ENCODE data around the gene CCDC136. TPM values are rescaled to one million over a fixed set of nuclear protein-coding genes. Genes with fewer than 3 reads are reported as not detected.
A peak's percentile ranks its signal among the peaks of the same experiment; 100 is the strongest.

Gene CCDC136
- total RNA-seq, 4 donors from 2014 or later: 0.61 to 15.8 (median 9.3) TPM

DNA sequence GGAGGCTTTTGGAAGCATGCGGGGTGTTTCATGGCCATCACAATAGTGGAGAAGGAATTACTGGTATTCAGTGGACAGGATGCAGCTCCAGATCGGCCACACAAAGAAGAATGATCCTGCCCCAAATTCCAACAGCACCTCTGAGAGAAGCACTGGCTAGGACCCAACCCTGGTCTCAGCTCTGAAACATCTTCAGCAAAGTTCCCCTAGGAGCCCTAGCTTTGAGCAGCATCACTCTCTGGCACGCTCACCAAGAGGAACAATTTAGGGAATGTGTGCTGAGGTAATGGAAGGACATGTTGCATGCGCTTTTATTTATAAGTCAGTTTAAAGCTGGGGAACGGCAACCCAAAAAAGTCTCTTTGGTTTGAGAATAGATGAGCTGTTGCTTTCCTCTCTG lies 10.6 kb upstream of the CCDC136 start:
- in situ Hi-C loops (cut with MboI; ENCODE audit: low sequenced_read_pairs in 4 of 4): loop anchor here in 2 of 4 donors (10.0 to 25.0 kb wide), 2 partner anchors 94 to 106 kb away; no protein-coding TSS in a partner anchor
- TF ChIP-seq, protein P1, sequence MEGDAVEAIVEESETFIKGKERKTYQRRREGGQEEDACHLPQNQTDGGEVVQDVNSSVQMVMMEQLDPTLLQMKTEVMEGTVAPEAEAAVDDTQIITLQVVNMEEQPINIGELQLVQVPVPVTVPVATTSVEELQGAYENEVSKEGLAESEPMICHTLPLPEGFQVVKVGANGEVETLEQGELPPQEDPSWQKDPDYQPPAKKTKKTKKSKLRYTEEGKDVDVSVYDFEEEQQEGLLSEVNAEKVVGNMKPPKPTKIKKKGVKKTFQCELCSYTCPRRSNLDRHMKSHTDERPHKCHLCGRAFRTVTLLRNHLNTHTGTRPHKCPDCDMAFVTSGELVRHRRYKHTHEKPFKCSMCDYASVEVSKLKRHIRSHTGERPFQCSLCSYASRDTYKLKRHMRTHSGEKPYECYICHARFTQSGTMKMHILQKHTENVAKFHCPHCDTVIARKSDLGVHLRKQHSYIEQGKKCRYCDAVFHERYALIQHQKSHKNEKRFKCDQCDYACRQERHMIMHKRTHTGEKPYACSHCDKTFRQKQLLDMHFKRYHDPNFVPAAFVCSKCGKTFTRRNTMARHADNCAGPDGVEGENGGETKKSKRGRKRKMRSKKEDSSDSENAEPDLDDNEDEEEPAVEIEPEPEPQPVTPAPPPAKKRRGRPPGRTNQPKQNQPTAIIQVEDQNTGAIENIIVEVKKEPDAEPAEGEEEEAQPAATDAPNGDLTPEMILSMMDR (IDR thresholded peaks at IDR 0.05 in 4 of 5, conservative IDR thresholded peaks at IDR 0.05 in 1 of 5): no peak
- TF ChIP-seq POLR2A (IDR thresholded peaks at IDR 0.05): no peak
- no peaks in the 10 kb centered on the region for H3K27me3 ChIP-seq
- H3K4me1 ChIP-seq: no peaks in the 10 kb centered on the region
- no peak overlapping the region for H3K4me3 ChIP-seq
- no peak overlapping the region for H3K27ac ChIP-seq
- H3K9me3 ChIP-seq: no peaks in the 10 kb centered on the region
- ATAC-seq: peak; percentile 49
- intact Hi-C loops (cut with DNase I; ENCODE audit: low total_unique reads): no loop called here
- peak in 1 of 2 donors; percentile 51 for DNase-seq
- H3K36me3 ChIP-seq: no peaks in the 10 kb centered on the region

DNA sequence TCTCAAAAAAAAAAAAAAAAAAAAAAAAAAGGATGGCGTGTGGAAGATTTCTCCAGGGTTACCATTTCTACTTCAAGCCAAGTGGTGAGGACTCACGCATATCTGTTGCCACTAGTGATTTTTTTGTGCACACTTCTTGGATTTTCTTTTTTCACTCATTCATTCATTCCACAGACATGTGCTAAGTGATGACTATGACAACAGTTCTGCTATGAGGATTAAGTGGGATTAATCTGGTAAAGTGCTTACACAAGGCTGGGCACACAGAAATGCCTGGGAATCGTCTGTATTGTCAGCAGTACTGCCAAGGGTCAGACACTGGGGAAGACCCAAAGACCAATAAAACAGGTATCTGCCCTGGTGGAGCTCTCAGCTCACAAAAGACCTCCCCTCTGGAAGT lies 9.9 kb upstream of the CCDC136 start:
- ATAC-seq (no peak), DNase-seq (no peak)
- H3K27ac ChIP-seq: no peak overlapping the region
- H3K36me3 ChIP-seq: no peaks in the 10 kb centered on the region
- H3K4me1 ChIP-seq: no peaks in the 10 kb centered on the region
- no peak overlapping the region for H3K4me3 ChIP-seq
- TF ChIP-seq, protein P1 (IDR thresholded peaks at IDR 0.05 in 4 of 5, conservative IDR thresholded peaks at IDR 0.05 in 1 of 5): no peak
- TF ChIP-seq POLR2A (IDR thresholded peaks at IDR 0.05): no peak
- in situ Hi-C loops (cut with MboI; ENCODE audit: low sequenced_read_pairs in 4 of 4): loop anchor here in 2 of 4 donors (10.0 to 25.0 kb wide), 2 partner anchors 93 to 105 kb away; no protein-coding TSS in a partner anchor
- H3K9me3 ChIP-seq: no peaks in the 10 kb centered on the region
- intact Hi-C loops (cut with DNase I; ENCODE audit: low total_unique reads): no loop called here
- H3K27me3 ChIP-seq: no peaks in the 10 kb centered on the region

DNA sequence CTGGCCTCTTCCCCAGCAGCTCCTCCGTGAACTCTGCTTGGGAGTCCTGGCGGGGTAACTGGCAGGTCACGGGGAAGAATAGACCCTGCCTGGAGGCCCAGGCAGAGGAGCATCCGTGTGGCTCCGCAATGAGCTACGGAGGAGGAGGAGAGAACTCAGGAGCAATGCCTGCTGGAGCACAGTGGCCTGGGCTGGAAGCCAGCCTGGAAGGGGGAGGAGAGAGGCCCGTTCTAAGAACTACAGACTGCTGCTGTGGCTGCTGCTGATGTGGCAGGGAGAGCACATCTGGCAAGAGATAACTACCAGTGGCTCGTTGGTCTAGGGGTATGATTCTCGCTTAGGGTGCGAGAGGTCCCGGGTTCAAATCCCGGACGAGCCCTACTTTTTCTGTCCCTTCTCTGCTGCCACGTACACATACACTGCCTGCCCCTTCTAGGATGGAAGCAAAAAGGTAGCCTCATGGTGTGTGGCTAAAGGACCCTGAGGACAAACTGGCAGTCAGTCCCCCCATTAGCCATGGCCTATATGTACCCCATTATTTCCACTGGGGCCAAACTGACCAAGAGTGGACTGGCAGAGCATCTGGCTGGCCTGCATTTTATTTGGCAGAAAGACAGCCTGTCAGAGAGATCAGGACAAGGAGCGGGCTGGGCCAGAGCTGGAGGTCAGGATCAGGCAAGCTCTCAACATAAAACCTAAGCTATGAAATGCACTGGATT lies 8.5 kb upstream of the CCDC136 start:
- peak in 1 of 2 donors; percentile 50 for DNase-seq
- no peaks in the 10 kb centered on the region for H3K36me3 ChIP-seq
- no peak overlapping the region for H3K27ac ChIP-seq
- in situ Hi-C loops (cut with MboI; ENCODE audit: low sequenced_read_pairs in 4 of 4): loop anchor here in 2 of 4 donors (10.0 to 25.0 kb wide), 2 partner anchors 91 to 104 kb away; no protein-coding TSS in a partner anchor
- TF ChIP-seq POLR2A (IDR thresholded peaks at IDR 0.05): no peak
- TF ChIP-seq, protein P1 (IDR thresholded peaks at IDR 0.05 in 4 of 5, conservative IDR thresholded peaks at IDR 0.05 in 1 of 5): no peak
- peak in 1 of 2 donors; percentile 70 for ATAC-seq
- no peaks in the 10 kb centered on the region for H3K27me3 ChIP-seq
- no peak overlapping the region for H3K4me3 ChIP-seq
- intact Hi-C loops (cut with DNase I; ENCODE audit: low total_unique reads): no loop called here
- no peaks in the 10 kb centered on the region for H3K4me1 ChIP-seq
- H3K9me3 ChIP-seq: no peaks in the 10 kb centered on the region

DNA sequence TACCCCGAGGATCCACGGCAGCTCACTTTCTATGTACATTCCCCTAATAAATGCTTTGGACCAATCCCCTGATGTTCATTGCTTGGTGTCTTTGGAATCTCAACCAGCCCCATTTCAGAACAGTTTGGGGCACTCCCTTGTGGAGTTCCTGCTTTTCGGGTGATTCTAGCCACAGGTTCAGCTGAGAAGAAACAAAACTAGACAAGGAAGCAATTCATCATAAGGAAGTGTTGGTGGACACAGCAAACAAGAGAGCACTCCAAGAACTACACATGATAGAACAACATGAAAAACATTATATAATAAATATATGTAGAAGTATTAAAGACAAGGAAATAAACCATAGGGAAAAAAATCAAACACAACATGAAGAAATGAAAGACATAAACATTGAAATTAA lies 6.0 kb upstream of the CCDC136 start:
- Histone ChIP-seq H3K27me3 (no peaks in the 10 kb centered on the region), H3K36me3 (no peaks in the 10 kb centered on the region), H3K4me3 (no peak overlapping the region), H3K4me1 (peaks cover 0 to 3% of the 10 kb centered on the region in 2 donors), H3K9me3 (no peaks in the 10 kb centered on the region), H3K27ac (no peak overlapping the region)
- TF ChIP-seq, protein P1 (IDR thresholded peaks at IDR 0.05 in 4 of 5, conservative IDR thresholded peaks at IDR 0.05 in 1 of 5): no peak
- no peak for TF ChIP-seq POLR2A (IDR thresholded peaks at IDR 0.05)
- ATAC-seq (no peak), DNase-seq (no peak)
- intact Hi-C loops (cut with DNase I; ENCODE audit: low total_unique reads): no loop called here
- in situ Hi-C loops (cut with MboI; ENCODE audit: low sequenced_read_pairs in 4 of 4): loop anchor here in 2 of 4 donors (10.0 to 25.0 kb wide), 2 partner anchors 89 to 102 kb away; no protein-coding TSS in a partner anchor
